Activated CD8-positive, alpha-beta memory T cell treated with anti-CD3 and anti-CD28 coated beads for 4 hours (primary cell): ENCODE data around the gene OPRD1.
A peak's percentile ranks its signal among the peaks of the same experiment; 100 is the strongest.
"Not testable (repeated sequence)": the region's sequence is repeated elsewhere in the genome, so short reads cannot be mapped to it uniquely, and the experiment has no call there.

Experiments
- DNase-seq, 2 donors: peaks; one replicate each; pipeline ENCODE4 v3.0.0-alpha.2; 2020; ENCODE audit warnings: low read depth in 2 of 2

The OPRD1 gene

GRCh38 chr1:28811766-28812668 is at the start of gene OPRD1:
TSS of gene OPRD1 (plus strand) at chr1:28812170. CDS start at chr1:28812384, 214 bp downstream.
- no peak for DNase-seq

DNA sequence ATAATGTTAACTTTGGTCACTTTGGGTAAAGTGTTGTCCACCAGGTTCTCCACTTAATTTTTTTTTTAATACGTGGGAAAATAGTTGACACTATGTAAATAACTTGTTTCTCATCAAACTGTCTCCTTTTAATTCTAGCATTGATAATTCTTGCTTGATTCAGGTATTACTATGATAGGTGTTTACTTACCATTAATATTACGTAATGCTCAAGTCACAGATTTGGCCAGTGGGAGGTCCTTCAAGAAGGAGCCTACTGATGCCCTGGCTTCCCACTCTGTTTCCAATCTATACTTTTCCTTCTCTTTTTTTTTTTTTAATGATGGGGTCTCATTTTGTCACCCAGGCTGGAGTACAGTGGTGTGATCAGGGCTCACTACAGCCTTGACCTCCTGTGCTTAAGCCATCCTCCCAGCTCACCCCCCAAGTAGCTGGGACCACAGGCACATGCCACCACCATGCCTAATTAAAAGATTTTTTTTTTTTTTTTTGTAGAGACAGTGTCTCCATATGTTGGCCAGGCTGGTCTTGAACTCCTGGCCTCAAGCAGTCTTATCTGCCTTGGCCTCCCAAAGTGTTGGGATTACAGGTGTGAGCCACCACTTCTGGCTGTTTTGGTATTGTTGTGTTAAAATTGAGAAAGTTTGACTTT is 45.3 kb upstream of the OPRD1 start:
- DNase-seq, result no peak

GRCh38 chr1:28770601-28771165 is 41.3 kb upstream of the OPRD1 start:
- no peak for DNase-seq

DNA sequence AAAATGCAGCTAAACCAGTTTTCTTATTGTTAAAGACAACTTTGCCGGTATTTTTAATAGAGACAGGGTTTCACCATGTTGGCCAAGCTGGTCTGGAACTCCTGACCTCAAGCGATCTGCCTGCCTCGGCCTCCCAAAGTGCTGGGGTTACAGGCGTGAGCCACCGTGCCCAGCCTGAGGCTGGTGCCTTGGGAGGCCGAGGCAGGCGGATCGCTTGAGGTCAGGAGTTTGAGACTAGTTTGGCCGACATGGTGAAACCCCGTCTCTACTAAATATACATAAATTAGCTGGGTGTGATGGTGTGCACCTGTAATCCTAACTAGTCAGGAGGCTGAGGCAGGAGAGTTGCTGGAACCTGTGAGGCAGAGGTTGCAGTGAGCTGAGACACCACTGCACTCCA is 40.0 kb upstream of the OPRD1 start:
- DNase-seq, result not testable (repeated sequence)

GRCh38 chr1:28773105-28773504 is 38.9 kb upstream of the OPRD1 start:
- no peak for DNase-seq

DNA sequence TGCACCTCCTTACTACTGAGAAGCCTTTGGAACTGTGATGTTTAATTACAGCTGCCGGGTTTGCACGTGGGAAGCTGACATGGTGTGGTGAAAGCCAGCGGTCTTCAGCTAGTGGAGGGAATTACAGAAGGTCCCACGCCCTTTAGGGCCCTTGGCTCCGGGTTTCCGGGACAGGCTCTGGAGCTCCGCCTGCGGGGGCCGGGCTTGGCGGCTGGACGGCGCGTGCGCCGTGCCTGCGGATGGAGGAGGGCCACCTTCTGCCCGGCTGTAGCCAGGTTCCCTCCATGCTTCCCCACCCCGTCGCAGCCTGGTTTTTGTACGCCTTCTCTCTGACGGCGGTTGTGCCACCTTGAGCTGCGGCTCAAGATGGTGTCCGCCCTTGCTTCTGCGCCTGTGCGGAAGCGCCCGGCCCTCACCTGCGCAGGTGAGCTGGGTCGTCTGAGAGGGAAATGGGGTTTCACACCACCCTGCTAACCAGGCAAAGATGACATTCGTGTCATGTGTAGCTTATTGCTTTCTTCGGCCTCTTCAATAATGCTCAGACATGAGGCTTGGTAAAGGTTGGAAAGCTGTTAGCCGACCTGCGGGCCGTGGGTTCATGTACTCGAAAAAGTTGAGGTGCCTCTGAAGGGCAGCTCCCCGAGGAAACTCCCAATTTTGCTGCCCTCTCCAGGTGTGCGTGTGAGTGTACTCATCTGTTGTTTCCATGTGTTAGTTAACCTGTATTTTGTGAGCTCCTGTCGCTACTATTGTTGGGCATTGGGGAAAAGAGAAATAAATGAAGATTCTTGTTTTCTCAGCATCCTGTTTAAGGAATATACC is 36.6 kb upstream of the OPRD1 start:
- DNase-seq, result peak; percentile 7 to 36

- no peak for DNase-seq
Observed at GRCh38 chr1:28776341-28776740, 35.6 kb upstream of the OPRD1 start.

DNA sequence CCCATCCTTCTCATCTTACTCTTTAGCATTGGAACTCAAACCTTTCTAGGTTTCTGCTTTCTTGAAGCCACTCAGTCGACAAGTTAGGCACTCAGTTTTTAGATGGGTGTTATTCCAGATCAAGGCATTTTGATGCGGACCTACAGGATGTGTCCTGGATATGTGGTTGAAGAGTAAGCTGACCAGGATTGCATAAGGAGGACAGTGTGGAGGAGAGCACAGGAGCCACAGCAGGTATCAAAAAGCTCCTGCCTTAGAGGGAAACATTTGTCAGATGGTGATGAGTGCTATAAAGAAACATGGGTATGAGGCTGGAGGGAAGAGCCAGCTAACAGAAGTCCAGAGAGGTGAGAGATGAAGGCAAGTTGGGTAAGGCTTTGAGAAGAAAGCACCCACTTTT is 33.9 kb upstream of the OPRD1 start:
- DNase-seq, result no peak

- DNase-seq, result no peak
Observed at GRCh38 chr1:28779751-28780408, 32.1 kb upstream of the OPRD1 start.

- DNase-seq, result no peak
Observed at GRCh38 chr1:28781305-28781704, 30.7 kb upstream of the OPRD1 start.

- DNase-seq, result no peak
Observed at GRCh38 chr1:28782011-28782410, 30.0 kb upstream of the OPRD1 start.

DNA sequence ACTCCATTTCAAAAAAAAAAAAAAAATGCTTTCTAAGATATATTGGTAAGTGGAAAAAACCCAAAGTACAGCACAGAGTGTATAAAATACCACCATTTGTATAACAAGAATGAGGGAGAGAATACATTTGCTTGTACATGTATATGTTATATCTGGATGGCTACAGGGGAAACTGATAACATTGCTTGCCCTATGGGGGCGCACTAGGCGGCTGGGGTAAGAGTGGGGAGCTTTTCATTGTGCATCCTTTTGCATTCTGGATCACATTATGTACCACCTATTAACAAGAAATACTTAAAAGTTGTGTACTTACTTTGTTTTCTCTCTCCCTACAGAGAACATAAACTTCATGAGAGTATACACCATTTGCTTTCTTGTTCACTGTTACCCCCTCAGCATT is 28.6 kb upstream of the OPRD1 start:
- no peak for DNase-seq

DNA sequence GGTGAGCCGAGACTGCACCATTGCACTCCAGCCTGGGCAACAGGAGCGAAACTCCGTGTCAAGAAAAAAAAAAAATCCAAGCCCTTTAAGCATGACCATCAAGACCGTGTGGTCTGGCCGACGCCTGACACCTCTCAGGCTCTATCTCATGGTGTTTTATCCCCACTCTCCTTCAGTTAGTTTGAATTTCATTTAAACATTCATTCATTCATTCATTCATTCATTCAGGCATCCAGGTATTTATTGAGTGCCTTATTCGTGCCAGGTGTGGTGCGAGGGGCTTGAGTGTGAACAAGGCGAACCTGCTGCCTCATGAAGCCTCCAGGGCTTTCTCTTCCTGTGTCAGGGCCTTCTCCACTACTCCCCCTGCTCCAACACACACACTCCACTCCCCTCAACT is 22.6 kb upstream of the OPRD1 start:
- no peak for DNase-seq

DNA sequence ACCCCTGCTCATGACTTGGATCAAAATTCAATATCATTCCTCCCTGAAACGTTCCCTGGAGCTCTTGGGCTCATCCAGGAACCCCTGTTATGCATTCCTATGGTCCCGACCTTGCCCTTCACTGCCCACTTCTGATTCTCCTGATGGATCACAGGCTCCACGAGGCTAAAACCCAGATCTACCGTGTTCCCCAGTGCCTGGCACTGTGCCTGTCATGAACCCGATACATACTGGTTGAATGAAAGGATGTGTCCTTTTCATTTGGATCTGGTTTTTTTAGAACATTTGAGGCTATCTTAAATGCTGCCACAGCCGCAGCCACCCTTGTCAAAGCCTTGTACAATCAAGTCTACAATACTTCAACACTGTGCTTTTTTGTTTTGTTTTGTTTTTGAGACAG is 22.2 kb upstream of the OPRD1 start:
- no peak for DNase-seq

DNA sequence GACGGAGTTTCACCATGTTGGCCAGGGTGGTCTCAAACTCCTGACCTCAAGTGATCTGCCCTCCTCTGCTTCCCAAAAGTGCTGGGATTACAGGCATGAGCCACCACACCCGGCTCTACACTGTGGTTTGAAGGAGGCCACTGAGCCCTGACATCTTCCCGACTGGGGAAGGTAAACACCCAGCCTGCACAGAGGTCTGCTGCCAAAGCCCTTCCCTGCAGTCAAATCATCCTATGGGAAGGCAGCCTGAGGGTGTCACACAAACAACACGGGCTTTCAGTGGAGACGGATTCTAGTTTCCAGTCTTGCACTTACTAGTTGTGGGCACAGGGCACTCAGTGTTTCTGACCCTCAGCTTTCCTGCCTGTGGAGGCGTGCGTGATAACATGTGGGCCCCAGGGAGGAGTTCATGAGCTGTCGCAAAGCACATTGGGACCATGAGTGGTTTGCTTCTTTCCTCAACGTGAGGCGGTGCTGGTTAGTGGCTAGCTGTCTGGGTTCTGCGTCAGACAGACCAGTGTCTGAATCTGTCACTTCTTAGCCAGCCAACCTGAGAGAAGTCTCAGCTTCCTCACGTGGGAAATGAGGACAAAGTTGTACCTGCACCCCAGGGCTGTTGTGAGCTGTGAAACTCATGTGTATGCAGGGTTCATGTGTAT is 21.5 kb upstream of the OPRD1 start:
- DNase-seq, result no peak

GRCh38 chr1:28791929-28792328 is 20.0 kb upstream of the OPRD1 start:
- not testable (repeated sequence) for DNase-seq

GRCh38 chr1:28792644-28793121 is 19.3 kb upstream of the OPRD1 start:
- no peak for DNase-seq

DNA sequence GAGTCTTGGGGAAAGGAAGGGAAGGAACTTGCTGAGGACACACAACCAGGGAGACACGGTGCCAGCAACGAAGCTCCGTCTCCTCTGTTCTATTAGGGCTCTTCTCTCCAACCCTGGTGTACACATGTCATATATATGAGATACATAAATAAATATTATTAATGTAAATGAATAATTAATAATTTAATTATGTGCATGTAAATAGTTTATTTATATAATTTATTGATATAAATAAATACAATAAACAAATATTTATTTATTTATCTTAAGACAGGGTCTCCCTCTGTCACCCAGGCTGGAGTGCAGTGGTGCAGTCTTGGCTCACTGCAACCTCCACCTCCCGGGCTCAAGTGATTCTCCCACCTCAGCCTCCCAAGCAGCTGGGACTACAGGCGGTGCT is 17.4 kb upstream of the OPRD1 start:
- not testable (repeated sequence) for DNase-seq

DNA sequence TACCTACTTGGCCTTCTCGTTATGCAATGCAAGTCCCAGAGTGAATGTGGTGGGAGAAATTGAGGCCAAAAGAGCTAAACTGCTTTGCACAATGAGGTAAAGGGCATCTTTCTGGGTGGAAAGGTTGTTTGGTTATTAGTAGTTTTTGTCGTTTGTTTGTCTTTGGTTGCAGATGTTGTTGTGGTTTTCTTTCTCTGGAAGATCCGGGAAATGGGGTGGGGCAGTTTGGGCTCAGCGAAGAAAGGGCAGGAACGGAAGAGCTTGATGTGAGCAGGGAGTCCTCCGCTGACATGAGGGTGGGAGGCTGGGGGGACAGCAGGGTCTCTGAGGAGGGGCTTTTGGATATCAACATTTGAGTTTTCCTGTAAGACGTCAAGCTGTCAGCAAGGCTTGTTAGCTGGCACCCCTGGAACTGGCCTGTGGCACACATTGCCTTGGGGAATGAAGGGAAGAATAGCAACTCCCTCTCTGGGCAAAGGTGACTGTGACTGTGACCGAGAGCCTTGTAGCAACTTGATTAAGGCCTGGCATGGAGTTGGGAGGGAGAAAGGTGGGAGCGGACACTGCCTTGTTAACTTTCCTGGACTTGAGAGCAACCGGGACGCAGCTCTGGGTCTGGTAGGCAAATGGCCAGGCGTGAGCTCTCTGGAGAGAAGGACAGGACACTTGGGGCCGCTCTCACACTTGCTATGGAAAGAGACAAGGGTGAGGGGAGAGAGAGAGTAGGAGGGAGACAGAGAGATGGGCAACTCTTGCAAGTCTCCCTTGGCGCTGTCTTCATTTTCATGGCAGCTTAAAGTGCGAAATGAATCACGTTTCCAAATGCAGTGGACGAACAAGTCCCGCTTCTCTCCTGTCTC is 15.4 kb upstream of the OPRD1 start:
- DNase-seq, result no peak

DNA sequence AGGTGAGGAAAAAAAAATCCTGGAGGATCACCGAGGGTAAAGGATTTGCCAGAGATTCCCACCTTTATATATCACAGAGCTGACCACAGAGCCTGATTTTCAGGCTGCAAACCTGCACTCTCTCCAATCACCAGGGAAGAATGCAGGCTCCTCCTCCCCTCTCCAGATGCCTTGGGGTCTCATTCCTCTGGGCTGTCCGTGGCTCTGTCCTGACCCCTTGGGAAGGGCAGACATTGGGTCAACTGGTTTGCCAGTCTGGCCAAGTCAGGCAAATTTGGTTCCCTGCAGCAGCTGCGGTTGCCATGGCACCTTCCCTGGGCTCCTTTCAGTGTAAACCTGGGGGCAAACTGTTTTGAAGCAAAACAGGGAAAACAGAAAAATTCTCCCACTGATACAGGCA is 11.6 kb upstream of the OPRD1 start:
- DNase-seq, result no peak
